ENCODE results near the gene DOK4. TPM values are rescaled to one million over a fixed set of nuclear protein-coding genes. Genes with fewer than 3 reads are reported as not detected.
A peak's percentile ranks its signal among the peaks of the same experiment; 100 is the strongest.

DOK4 gene
- total RNA-seq, 1 donor from 2014 or later: 25.5 TPM

DNA sequence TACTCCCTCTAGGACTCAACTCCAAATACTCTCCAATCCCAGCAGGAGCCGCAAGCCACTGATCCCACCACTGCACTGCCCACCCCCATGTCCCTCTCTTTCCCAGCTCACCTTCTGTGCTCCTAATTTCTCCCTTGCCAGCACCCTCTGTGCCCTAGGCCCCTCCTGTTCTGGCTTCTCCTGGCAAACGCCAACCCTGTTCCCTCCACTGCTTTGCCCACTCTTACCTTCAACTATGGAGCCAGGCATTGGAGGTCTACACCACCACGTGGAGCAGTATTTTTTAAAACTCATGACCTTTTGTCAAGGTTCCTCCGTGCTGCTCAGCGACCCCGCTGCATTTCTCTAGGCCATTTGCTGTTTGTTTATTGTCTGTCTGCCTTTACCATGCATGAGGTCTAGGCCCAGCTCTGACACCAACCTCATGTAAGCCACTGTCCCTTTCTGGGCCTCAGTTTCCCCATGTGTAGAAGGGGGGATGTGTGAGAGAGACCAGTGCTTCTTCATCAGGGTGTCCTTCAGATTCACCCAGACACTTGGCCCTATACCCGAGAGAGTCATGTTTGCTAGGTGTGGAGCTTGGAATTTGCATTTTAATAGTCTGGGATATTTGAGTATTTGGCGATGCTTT, 45.5 kb upstream of the DOK4 start:
- Histone ChIP-seq H3K79me2 (ENCODE audit: insufficient read depth, low read length) (peaks cover 21% of the 10 kb centered on the region), H2AFZ (ENCODE audit: low read depth, low read length) (no peak overlapping the region), H3K27me3 (ENCODE audit: insufficient read depth, low read length) (no peaks in the 10 kb centered on the region), H3K9me3 (ENCODE audit: insufficient read depth, low read depth, low read length) (no peaks in the 10 kb centered on the region), H3K9ac (ENCODE audit: low read length) (no peak overlapping the region), H3K4me3 (ENCODE audit: insufficient read depth, low read depth, low read length) (no peak overlapping the region), H4K20me1 (ENCODE audit: insufficient read depth, low read length) (peaks cover 24% of the 10 kb centered on the region), H3K4me2 (ENCODE audit: low read length) (no peak overlapping the region), H3K36me3 (ENCODE audit: insufficient read depth, low read length) (no peaks in the 10 kb centered on the region), H3K27ac (ENCODE audit: low read depth, low read length) (no peak overlapping the region), H3K4me1 (ENCODE audit: insufficient read depth, low read length) (peaks cover 25% of the 10 kb centered on the region)
- peaks cover 10% of the 10 kb centered on the region for H3K27me3 Mint-ChIP-seq (ENCODE audit: low read depth, unreplicated experiment)
- H3K27ac Mint-ChIP-seq (ENCODE audit: unreplicated experiment): no peak overlapping the region
- DNase-seq (ENCODE audit: low read depth) (no peak), FAIRE-seq (no peak)
- peaks cover 4% of the 10 kb centered on the region for H3K36me3 Mint-ChIP-seq (ENCODE audit: low read depth, unreplicated experiment)
- peaks cover 44% of the 10 kb centered on the region for H3K4me1 Mint-ChIP-seq (ENCODE audit: low read depth, unreplicated experiment)
- H3K4me3 Mint-ChIP-seq (ENCODE audit: unreplicated experiment): peak overlapping the region; percentile 2
- peaks cover 9% of the 10 kb centered on the region for H3K9me3 Mint-ChIP-seq (ENCODE audit: unreplicated experiment)
- TF ChIP-seq EZH2 (IDR thresholded peaks at IDR 0.05; ENCODE audit: insufficient read depth, low read length) (no peak), CTCF (IDR thresholded peaks at IDR 0.05; ENCODE audit: insufficient read depth, low read depth, low read length) (no peak)

DNA sequence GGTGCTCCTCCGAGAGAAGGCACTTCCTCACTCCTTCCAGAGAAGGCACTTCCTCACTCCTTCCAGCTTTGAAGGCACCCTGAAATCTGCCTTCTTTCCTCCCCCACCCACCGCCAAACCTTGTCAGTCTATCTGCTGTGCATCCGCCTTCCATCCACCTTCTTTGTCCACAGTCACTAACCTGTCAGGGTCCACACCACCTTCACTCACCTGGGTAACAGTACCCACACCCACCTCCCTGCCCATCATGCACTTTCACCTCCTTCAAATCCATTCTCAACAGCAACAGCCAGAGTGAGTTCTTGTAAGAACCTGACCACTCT, 44.9 kb upstream of the DOK4 start:
- Histone ChIP-seq H3K4me3 (ENCODE audit: insufficient read depth, low read depth, low read length) (no peak overlapping the region), H3K79me2 (ENCODE audit: insufficient read depth, low read length) (peaks cover 21% of the 10 kb centered on the region), H2AFZ (ENCODE audit: low read depth, low read length) (no peak overlapping the region), H3K27me3 (ENCODE audit: insufficient read depth, low read length) (no peaks in the 10 kb centered on the region), H3K9ac (ENCODE audit: low read length) (no peak overlapping the region), H3K36me3 (ENCODE audit: insufficient read depth, low read length) (no peaks in the 10 kb centered on the region), H4K20me1 (ENCODE audit: insufficient read depth, low read length) (peaks cover 24% of the 10 kb centered on the region), H3K27ac (ENCODE audit: low read depth, low read length) (no peak overlapping the region), H3K4me2 (ENCODE audit: low read length) (no peak overlapping the region), H3K9me3 (ENCODE audit: insufficient read depth, low read depth, low read length) (no peaks in the 10 kb centered on the region), H3K4me1 (ENCODE audit: insufficient read depth, low read length) (peaks cover 25% of the 10 kb centered on the region)
- Mint-ChIP-seq H3K9me3 (ENCODE audit: unreplicated experiment) (peaks cover 9% of the 10 kb centered on the region), H3K27me3 (ENCODE audit: low read depth, unreplicated experiment) (peaks cover 10% of the 10 kb centered on the region), H3K36me3 (ENCODE audit: low read depth, unreplicated experiment) (peaks cover 4% of the 10 kb centered on the region), H3K4me1 (ENCODE audit: low read depth, unreplicated experiment) (peaks cover 44% of the 10 kb centered on the region), H3K27ac (ENCODE audit: unreplicated experiment) (peak overlapping the region; percentile 81), H3K4me3 (ENCODE audit: unreplicated experiment) (peak overlapping the region; percentile 2)
- FAIRE-seq (no peak), DNase-seq (ENCODE audit: low read depth) (no peak)
- TF ChIP-seq CTCF (IDR thresholded peaks at IDR 0.05; ENCODE audit: insufficient read depth, low read depth, low read length) (no peak), EZH2 (IDR thresholded peaks at IDR 0.05; ENCODE audit: insufficient read depth, low read length) (no peak)

DNA sequence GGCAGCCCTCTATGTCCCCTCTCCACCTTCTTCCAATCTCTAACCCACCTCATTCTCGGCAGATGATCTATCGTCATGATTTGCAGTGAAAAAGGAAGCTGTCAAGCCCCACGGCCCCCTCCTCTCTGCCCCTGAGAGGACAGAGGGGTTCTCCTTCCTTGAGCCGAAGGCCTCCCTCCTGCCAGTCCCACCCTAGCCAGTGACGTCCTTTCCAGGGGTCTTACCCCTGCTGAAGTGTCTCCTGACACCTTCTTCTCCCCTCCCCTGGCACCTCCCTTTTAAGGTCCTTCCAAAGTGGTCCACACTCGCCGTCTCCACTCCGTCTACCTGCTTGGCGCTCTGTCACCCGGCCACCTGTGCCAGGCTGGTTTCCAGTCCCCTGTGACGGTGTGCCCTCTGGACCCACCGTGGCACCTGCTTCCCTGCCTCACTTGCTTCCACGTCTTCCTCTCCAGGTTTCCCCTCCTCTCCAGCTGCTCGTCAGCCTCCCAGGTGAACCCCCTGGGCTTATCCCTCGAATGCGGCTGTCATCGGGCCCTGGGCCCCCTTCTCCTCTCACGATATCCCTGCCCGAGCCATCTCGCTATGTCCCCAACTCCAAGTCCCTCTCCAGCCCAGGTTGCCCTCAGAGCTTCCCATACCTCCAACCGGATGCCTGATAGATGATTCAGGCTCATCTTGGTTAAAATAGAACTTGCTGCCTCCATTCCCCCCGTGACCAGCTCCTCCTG, 44.4 kb upstream of the DOK4 start:
- Histone ChIP-seq H3K79me2 (ENCODE audit: insufficient read depth, low read length) (peaks cover 21% of the 10 kb centered on the region), H3K9ac (ENCODE audit: low read length) (no peak overlapping the region), H3K4me3 (ENCODE audit: insufficient read depth, low read depth, low read length) (peak overlapping the region; percentile 11), H4K20me1 (ENCODE audit: insufficient read depth, low read length) (peaks cover 24% of the 10 kb centered on the region), H3K36me3 (ENCODE audit: insufficient read depth, low read length) (no peaks in the 10 kb centered on the region), H3K4me2 (ENCODE audit: low read length) (peak overlapping the region; percentile 65), H3K9me3 (ENCODE audit: insufficient read depth, low read depth, low read length) (no peaks in the 10 kb centered on the region), H3K4me1 (ENCODE audit: insufficient read depth, low read length) (peaks cover 24% of the 10 kb centered on the region), H2AFZ (ENCODE audit: low read depth, low read length) (no peak overlapping the region), H3K27me3 (ENCODE audit: insufficient read depth, low read length) (no peaks in the 10 kb centered on the region), H3K27ac (ENCODE audit: low read depth, low read length) (no peak overlapping the region)
- Mint-ChIP-seq H3K27ac (ENCODE audit: unreplicated experiment) (peak overlapping the region; percentile 81), H3K9me3 (ENCODE audit: unreplicated experiment) (peaks cover 9% of the 10 kb centered on the region), H3K4me1 (ENCODE audit: low read depth, unreplicated experiment) (peaks cover 44% of the 10 kb centered on the region), H3K4me3 (ENCODE audit: unreplicated experiment) (peak overlapping the region; percentile 54), H3K27me3 (ENCODE audit: low read depth, unreplicated experiment) (peaks cover 10% of the 10 kb centered on the region), H3K36me3 (ENCODE audit: low read depth, unreplicated experiment) (peaks cover 4% of the 10 kb centered on the region)
- DNase-seq (ENCODE audit: low read depth) (no peak), FAIRE-seq (no peak)
- no peak for TF ChIP-seq EZH2 (IDR thresholded peaks at IDR 0.05; ENCODE audit: insufficient read depth, low read length)
- TF ChIP-seq CTCF (IDR thresholded peaks at IDR 0.05; ENCODE audit: insufficient read depth, low read depth, low read length): no peak
